Retina (tissue), 1 donor: ENCODE data around the gene RXRG.

Source experiments
- DNase-seq: peaks from one replicate; pipeline ENCODE4 v3.0.0-alpha.2; 2016

RXRG gene

DNA sequence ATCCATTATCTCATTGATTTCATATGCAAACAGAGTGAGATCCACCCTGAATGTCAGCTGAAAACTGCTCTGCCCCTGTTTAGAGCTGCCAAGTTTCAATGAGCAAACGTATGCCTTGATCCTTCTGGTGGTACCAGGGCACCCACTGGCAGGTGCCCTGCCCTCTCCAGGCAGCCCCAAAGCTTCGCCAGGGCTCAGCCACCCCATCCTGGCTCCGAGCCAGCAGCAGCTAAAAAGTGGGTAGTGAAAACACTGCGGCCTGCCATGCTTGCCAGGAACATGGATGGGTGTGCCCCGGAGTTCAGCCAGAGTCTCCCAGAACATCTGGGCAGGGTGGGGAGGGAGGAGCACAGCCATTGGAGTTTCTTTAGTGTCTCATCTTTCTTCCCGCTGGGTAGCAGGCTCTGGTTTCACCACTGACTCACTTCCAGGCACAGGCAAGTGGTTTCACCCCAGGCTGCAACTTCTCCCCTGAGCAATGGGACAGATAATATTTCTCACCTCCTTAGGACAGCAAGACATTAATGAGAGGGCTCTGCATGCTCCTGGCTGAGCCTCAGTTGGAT, 80.3 kb downstream of the RXRG start:
- DNase-seq, result no peak

DNA sequence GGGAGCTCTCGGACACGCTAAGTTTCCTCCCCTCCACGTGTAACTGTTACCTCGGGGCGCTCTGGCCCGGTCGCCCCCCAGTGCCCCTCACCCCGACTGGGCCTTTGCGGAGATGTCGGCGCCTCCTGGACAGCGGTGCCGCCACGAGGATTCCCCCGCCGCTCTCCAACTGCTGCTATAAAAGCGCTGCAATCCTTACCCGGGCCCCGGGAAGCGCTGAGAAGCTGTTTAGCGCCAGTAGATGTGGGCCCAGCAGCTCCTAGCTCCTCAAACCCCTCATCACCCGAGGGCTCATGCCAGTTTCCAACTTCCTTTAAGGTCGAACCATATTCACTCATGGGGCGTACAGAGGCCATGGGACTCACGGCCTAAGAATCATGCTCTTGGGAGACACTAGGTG, 88.0 kb downstream of the RXRG start:
- DNase-seq, result peak; percentile 61

DNA sequence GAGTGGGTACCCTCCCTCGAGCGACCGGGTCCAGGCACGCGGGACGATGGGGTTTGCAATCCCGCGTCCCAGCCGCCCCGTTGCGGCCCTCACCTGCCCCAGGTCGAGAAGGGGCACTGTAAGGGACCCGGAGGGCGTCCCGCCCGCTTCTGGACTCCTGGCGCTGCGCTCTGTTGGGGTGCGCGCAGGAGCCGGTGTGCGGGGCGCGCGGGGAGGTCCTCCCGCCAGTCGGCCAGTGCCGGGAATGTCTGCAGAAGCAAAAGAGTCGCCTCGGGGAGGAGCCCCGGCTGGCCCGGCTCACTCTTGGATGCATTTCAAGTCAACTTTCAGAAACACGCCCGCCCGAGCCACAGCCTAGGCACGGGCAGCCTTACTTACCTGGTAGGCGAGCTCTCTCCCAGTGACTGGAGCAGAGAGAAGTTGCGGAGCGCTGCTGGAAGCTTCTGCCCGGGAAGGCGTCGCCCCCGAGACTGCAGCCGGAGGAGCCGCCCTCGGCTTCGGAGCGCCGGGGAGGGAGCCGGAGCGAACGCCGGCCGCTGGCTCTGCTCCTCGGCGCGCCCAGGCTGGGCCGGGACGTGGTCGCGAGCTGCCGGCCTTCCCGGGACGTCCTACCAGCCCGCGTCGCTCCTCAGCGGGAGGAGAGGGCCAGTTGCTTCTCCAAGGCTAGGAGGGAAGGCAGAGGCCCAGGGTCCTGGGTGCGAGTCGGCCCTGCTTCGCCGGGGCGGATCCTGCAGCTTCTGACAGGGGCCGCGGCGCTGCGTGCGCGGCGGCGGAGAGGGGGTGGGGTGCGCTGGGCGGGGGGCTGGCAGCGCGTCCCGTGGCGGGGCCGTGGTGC, 88.7 kb downstream of the RXRG start, which contains the start of gene LMX1A:
TSS of gene LMX1A (minus strand) at position 739 of the 835 bp plus-strand sequence. CDS start 1,156 bp downstream, outside the sequence.
- peak; percentile 74 for DNase-seq

DNA sequence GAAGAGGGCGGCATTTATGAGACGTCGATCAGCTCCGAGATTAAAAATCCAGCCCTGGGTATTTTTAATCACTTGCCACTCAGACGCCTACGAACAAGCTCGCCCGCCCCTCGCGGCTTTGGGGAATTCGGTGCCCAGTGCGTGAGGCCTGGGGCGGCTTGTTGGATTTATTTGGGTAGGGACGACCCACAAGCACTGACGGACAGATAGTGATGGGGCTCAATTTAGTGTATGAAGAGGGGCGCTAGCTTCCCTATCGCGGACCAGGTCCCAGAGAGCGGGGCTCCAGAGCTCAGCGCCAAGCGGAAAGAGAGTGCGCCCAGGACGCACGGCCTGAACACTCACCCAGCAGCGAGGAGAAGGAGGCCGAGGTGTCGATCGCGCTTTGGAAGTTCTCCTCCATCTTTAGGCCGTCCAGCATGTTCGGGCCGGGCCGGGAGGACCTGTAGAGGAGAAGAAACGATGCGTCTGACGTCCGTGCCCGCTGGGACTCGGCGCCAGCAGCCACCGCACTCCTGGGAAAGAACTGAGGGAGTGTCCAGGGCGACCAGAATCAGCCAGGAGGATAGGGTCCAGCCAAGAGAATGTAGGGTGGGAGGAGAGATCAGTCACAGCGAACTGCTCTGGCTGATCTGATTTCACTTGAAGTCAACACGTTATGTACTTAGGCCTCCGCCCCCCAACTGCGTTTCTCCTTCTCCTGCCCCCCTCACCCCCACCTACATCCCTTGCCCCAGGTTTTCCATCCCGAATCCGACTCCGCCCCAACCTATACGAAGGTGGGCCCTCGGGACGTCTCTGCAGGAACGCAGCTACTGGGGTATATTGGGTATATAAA, 89.6 kb downstream of the RXRG start:
- peak; percentile 78 for DNase-seq

DNA sequence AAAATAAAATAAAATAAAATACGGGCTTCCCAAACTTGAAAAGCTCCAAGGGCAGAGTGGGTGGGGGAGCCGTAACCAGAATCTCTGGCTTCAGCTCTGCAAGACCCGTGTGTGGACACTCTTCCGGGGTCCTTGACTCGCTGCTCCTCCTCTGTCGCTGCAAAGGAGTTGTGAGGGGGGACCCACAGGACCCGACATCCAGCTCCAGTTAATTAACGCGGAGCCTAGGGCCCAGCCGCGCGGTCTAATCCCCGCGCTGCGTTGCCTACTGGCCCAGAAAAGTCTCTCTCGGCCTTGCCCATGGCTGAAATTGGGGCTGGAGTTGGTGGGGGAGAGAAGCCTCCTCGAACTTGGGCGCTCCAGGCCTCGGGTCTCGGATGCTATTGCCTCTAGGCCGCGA, 90.2 kb downstream of the RXRG start:
- DNase-seq, result peak; percentile 78

DNA sequence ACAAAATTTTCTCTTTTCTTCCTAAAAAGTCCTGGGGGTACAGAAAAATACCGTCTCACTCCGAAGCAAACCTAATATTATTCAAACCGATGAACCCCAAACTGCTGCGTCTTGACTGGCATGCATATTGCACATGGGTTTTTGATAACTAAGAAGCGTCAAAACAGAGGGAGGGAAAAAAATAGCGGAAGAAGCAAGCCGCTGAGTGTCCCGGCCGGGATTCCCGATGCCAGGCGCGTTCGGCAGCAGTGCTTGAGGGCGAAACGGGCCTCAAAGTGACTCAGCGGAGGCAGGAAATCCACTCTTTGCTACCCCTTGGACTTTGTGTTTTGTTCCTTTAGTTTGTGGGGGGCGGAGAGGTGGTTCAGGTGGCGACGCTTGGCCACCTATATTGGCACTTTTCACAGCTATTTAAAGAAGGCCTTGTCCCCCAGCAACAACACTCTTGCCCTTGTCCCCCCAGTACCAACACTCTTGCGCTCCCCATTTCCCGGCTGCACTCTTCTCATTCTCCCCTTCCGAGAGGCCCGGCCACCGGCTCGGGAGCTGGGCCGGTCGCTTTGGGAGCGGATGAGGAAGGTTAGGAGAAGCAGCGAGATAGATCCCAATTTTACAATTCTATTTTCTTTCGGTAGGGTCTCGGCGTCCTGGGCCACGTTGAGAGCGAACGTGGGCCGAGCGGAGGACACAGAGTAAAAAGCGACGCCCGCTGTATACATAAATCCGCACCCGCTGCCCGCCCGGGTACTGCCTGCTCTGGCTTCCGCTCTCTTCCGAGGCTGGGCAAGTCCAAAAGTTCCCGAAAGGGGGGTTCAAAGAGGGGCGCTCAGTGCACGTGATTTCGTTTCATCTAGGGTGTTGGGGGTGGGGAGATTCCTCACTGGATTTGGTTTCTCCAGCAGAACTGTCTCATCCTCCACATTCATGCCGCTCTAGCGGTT, 90.9 kb downstream of the RXRG start:
- DNase-seq, result peak; percentile 80

DNA sequence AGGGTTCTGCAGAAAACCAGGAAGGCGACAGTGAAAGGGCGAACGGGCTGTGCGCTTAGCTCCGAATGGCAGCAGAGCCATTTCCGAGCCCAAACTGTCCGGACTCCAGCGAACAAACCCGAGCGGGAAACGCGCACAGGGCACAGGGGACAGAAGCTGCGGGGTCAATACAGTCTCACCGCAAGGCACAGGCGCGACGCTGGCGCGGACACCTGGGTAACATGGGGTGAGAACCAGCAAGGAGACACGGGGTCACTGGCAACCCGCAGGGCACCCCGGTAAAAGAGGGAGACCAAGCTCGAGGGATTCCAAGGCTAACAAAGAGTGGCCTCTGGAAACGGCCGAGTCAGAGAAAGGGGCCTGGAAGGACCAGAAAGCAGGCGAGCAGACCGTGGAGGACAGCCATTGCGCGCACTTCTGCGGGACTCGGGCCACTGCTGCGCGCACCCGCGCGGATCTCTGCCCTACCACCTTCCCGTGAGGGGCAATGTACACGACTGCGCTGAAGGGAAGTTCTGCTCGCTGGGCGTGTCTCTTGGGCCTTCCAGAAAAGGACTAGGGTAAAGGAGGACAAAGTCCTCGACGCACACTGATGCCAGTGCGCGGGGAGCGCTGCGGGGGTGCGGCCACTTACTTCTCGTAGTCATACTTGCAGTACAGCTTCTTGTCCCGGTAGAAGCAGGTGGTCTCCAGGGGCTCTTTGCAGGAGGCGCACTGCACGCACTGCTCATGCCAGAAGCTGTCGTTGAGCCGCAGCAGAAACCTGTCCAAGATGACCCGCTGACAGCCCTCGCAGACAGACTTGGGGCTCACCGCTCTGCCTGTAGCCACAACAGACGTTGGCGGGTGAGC, 92.3 kb downstream of the RXRG start:
- DNase-seq, result peak; percentile 81

DNA sequence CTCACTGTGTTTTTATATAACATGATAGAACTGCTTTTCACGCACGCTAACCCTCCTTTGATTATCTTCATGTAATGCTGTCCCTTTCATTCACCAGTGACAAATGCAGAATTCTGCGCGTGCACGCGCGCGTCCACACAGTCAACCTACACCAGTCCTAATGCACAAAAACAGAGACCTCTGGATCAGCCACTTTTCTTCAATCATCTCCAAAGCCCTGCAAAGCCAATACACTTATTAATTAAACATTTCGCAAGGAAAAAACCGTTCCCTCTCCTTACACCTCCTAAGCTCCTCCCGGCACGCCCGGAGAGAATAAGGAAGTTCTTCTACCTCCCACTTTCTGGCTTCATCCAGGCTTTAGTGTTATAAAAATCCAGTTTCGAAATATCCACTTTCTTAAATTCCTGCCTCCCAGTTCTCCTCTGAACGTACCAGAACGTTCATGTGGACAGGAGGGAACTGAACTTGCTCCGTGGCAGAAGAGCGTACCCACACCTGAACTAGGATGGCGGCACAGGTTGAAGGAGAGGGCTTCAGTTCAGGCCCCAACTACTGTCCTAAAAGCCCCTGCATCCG, 93.0 kb downstream of the RXRG start:
- peak; percentile 63 for DNase-seq
